ENCODE measurements around the gene MAGEB17.

GRCh38 chrX:16145656-16146055 lies 21.6 kb upstream of the MAGEB17 start:
- TF ChIP-seq CTCF (IDR thresholded peaks at IDR 0.05) (no peak), ZFX (IDR thresholded peaks at IDR 0.05; ENCODE audit: borderline replicate concordance) (no peak)
